Fibroblast of mammary gland (primary cell): ENCODE measurements around the gene GAS7.

Experiments
- DNase-seq: peaks from one replicate; pipeline ENCODE4 v3.0.0-alpha.2; 2010; ENCODE audit warnings: low read depth
- H3K4me3 ChIP-seq: 2 replicates; pipeline ENCODE4 v1.5.1; 2011; ENCODE audit warnings: low read depth, mild to moderate bottlenecking, low read length, moderate library complexity; ENCODE audit not compliant: control insufficient read depth
- TF ChIP-seq, protein P1 (sequence below): conservative IDR thresholded peaks from 2 replicates; pipeline ENCODE4 v1.5.1; 2011; ENCODE audit warnings: low read depth, low read length, inconsistent platforms; ENCODE audit not compliant: control insufficient read depth, insufficient read depth

Gene GAS7

GRCh38 chr17:9948928-9949327 is 249.5 kb downstream of the GAS7 start:
- TF ChIP-seq, protein P1, sequence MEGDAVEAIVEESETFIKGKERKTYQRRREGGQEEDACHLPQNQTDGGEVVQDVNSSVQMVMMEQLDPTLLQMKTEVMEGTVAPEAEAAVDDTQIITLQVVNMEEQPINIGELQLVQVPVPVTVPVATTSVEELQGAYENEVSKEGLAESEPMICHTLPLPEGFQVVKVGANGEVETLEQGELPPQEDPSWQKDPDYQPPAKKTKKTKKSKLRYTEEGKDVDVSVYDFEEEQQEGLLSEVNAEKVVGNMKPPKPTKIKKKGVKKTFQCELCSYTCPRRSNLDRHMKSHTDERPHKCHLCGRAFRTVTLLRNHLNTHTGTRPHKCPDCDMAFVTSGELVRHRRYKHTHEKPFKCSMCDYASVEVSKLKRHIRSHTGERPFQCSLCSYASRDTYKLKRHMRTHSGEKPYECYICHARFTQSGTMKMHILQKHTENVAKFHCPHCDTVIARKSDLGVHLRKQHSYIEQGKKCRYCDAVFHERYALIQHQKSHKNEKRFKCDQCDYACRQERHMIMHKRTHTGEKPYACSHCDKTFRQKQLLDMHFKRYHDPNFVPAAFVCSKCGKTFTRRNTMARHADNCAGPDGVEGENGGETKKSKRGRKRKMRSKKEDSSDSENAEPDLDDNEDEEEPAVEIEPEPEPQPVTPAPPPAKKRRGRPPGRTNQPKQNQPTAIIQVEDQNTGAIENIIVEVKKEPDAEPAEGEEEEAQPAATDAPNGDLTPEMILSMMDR: no peak
- no peak for DNase-seq
- H3K4me3 ChIP-seq: no peak overlapping the region

DNA sequence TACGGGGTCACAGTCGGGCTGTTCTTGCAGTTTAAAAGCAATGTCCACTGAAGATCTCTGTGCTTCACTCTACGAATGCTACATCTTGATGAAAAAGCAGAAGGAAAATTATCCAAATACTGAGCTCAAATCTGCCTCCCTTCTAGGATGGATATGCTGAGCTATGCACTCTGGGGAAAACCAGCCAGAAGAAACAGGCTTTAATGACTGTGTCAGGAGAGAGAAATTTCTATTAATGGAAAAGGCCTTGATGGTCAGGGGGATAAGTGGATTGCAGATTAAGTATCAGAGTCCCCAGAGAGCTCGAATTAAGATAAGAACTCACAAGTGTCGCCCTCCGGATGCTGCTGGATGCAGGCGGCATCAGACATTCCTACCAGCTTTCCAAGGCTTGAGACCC is 253.7 kb downstream of the GAS7 start:
- DNase-seq: no peak
- no peak overlapping the region for H3K4me3 ChIP-seq
- TF ChIP-seq, protein P1: no peak

DNA sequence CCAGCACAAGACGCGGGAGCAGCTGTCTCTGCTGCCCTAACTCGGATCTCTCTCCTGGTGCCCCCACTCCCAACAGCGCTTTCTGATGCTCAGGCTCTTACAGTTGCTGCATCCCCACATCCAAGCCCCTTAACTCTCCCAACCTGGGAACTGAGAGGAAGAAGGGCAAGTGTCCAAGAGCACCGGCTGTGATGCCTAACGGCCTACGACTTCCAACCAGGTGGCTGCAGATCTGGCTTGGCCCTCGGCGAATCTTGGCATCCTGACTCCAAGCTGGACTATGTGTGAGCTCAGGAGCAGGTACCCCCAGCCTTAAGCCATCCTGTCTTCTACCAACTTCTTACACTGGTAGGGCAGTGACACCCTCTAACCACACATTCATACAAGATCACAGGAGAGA is 255.1 kb downstream of the GAS7 start:
- TF ChIP-seq, protein P1: no peak
- H3K4me3 ChIP-seq: no peak overlapping the region
- no peak for DNase-seq

- no peak overlapping the region for H3K4me3 ChIP-seq
- TF ChIP-seq, protein P1: no peak
- no peak for DNase-seq
These were observed 255.5 kb downstream of the GAS7 start for GRCh38 chr17:9942885-9943284.

DNA sequence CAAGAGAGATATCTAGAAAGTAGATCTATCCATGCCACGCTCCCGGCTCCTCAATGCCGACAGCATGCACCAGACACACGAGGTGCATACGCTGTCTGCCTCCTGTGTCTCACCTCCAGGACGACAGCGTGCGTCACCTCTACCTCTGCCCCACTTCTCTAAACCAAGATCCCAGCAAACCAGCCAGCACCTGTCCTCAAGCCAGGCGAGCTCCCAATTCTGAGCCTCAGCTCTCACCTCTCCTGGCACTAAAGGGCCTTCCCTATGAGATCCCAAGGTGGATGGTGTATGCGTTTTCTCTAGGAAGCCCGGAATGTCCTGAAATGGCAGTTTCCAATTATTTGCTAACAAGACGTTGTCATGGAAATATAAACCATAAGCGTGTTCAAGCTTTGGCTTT is 257.1 kb downstream of the GAS7 start:
- no peak overlapping the region for H3K4me3 ChIP-seq
- DNase-seq: no peak
- TF ChIP-seq, protein P1: no peak

DNA sequence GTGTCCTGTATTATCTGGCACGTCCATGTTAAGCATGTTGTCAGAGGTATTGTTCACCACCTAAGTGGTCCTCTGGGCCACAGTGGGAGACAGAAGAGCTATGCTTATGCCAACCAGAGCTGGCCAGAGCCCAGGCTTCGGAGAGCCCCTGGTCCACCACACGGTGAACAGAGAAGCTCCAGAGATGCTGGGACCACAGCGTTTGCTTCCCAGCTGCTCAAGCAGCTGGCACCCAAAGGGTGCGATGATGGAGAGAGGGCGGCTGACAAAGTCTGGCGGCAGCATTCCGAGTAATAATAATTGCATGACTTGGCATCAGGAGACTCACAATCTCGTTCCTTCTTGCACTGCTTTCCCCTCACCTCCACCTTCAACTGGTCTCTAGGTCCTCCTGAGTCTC is 257.6 kb downstream of the GAS7 start:
- TF ChIP-seq, protein P1: no peak
- H3K4me3 ChIP-seq: no peak overlapping the region
- no peak for DNase-seq

DNA sequence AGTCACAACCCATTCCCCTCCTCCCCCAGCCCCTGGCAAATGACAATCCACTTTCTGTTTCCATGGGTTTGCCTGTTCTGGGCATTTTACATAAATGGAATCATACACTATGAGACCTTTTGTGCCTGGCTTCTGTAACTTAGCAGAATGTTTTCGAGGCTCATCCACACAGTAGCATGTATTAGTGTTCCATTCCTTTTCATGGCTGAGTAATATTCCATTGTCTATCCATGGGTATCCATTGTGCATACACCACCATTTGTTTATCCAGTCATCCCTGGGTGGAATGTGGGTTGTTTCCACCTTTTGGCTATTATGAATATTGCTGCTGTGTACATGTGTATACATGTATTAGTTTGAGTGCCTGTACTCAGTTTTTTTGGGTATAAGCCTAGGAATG is 259.6 kb downstream of the GAS7 start:
- H3K4me3 ChIP-seq: no peak overlapping the region
- no peak for DNase-seq
- TF ChIP-seq, protein P1: no peak
